Stimulated activated CD8-positive, alpha-beta memory T cell treated with anti-CD3 and anti-CD28 coated beads, Interleukin-7, amount 100 ng/mL, for 24 hours (primary cell): ENCODE data around the gene ATP5MC3.

ENCODE experiments used
- DNase-seq: peaks from one replicate; pipeline ENCODE4 v3.0.0-alpha.2; 2020; ENCODE audit warnings: low read depth

Gene ATP5MC3

DNA sequence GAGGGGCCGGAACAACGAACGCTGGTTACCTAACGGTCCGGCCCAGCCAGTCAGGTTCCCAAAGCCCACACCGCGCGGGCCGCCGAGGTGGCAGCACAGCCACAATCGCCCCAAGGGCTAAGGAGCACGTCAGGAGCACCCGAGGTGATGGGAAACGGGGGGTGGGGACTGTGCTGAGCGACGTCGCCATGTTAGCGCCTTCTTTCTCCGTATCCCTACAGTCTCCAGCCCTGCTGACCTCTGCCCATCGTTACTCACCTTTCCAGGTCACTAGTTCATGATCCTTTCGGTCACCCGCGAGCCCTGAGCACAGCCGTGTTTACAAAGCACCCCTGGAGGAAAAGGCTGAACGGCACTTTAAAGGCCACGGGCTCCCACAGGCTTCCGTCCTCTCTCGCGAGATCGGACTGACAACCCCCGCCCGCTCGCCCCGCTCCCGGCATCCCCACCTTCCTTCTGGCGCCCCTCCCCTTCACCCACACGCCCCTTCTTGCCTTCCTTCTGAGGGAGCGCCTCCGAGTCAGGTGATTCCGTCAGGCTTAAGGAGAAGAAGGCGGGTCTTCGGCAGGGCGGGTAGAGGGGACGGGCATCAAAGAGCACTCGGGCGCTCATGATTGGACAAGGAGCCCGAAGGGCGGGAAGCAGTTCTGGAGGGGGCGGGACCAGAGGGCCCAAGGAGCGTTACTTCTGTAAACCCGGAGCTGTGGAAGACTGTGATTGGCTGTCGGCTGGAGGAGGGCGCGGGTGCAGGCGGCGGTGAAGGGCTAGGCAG, 13.5 kb downstream of the ATP5MC3 start, which contains the start of gene ATF2:
Gene ATF2 (minus strand): TSS at position 412 of the 772 bp plus-strand sequence. CDS start 31,760 bp downstream, outside the sequence.
- peak; percentile 89 for DNase-seq

DNA sequence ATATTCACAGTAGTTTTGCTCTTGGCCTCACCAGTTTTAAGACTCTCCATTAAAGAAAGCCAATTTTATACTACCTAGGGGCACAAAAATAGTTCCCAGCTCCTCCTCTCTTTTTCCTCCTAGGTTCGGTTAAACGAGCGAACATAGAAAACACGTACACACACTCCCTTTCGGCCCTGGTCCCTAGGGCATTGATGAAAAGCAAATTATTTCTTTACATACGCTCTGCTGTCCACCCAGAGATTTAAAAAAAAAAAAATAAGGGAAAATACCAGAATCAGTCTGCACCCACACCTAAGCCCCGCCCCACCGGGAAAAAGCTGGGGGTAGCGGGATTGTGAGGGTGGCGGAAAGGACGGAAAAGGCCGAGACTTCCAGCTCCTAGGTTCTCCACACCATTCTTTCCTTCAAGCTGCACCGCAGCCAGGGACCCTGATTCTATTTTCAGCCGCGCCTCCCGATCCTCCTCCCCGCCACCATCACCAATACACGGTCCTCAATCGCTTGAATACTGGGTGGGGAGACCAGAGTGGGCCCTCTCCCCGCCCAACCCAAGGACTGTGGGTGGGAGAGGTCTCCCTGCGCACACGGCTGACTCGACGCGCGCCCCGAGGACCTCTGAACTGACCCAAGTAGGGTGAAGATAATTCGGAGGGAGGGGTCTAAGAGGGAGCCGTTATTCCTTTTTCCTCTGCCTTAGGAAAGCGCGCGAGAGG, 14.3 kb downstream of the ATP5MC3 start:
- no peak for DNase-seq

DNA sequence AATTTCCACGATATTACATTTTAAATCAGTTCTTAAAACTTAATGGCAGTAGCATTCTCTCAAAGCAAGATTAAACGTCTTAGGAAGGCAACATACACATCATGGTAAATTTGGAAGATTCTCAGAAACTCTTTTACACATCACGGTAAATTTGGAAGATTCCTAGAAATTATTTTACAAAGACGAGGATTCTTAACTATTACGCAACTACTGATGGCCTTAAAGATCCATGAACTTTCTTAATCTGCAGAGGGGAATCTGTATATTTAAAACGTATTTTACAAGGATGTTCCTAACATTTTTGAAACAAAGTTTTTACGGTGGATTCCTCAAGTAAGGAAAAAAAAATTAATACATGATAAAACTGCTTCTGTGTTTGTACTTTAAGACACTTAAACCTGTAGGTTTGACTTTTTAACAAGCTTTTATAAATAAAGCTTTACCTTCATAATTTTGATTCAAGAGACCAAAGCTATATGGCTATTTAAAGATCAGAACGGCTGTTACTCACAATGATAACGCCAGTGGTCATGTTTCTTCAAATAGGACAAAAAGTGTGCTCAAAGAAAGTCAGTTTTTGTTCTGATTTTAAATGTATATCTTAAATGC, 15.2 kb downstream of the ATP5MC3 start:
- no peak for DNase-seq

GRCh38 chr2:175164235-175164634, 17.3 kb downstream of the ATP5MC3 start:
- DNase-seq = no peak

GRCh38 chr2:175158894-175159293, 22.6 kb downstream of the ATP5MC3 start:
- no peak for DNase-seq

GRCh38 chr2:175156534-175156933, 25.0 kb downstream of the ATP5MC3 start:
- DNase-seq = no peak

- DNase-seq = no peak
Measured at GRCh38 chr2:175154661-175155082, 26.8 kb downstream of the ATP5MC3 start.

DNA sequence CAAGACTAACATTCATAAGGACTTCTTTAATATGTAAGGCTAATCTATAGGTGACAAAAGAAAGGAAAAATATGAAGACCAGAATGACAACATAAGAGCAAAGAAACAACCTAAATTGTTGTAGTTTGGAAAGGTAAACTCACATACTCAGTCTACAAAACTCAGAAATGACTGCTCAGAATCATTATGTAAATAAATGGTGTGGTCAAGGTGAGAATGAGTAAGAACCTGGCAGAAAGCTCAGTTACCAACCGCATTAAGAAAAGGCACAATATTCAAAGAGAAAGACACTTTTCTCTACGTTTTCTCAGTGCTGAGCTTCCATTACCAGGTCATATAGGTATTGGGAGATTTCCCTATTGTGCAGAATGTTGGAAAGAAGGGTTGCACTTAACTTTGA, 29.3 kb downstream of the ATP5MC3 start:
- no peak for DNase-seq

DNA sequence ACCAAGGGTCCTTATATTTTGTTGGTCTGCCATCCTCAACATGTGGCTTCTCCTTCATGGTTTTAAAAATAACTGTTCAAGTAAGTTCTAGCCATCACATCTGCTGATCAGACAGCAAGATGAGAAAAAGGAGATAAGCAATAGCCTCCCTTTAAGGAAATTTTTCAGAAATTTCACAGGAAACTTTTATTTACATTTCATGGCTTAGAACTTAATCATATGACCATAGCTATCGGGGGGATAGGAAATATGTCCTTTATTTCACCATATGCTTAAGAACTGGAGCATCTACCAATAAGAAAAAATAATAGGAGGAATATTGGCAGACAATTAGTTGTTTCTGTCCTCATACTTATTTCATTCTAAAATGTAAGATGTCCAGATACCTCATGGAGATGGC, 29.7 kb downstream of the ATP5MC3 start:
- no peak for DNase-seq

- no peak for DNase-seq
Measured at GRCh38 chr2:175147186-175147585, 34.3 kb downstream of the ATP5MC3 start.

DNA sequence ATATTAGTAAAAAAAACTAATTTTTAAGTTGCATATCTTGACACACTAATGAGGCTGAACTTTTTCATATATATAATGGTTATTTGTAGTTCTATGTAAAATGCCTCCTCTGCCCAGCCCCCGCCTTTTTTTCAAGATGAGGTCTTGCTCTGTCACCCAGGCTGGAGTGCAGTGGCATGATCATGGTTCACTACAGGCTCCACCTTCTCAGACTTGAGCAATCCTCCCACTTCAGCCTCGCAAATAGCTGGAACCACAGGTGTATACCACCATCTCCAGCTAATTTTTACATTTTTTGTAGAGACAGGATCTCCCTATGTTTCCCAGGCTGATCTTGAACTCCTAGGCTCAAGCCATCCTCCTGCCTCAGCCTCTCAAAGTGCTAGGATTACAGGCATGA, 37.8 kb downstream of the ATP5MC3 start:
- DNase-seq = no peak

DNA sequence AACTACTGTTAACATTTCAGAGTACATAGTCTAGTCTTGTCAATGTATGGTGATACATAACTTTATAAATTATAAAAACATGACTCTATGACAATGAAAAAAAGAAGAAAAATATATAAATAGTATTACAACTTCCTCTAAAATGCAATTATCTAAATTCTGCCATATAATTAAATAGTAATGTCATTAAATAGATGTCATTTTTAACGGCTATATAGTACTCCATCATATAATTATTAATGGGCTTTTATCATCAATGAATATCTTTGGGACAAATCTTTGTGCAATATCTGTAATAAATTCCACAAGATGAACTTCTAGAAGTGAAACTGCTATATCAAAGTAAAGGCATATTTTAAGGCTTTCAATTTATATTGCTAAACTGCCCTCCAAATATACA, 38.3 kb downstream of the ATP5MC3 start:
- DNase-seq = no peak

GRCh38 chr2:175140332-175140731, 41.2 kb downstream of the ATP5MC3 start:
- no peak for DNase-seq

DNA sequence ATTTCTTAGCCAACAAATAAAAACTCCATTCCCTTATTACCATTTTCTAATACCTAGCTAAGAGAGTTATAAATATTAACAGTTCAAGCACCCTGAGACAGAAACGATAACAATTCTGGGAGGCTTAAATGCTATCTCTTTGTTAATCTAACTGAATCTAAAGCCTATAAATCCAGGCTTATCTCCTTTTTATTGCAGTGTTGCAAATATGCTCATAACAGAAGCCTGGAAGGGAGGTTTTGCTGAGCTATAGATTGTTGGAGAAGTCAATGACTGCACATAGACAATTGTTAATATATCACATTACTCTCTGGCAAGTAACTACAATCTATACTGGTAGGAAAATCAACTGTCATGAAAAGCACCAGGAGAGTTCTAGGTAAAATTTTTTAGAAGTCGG, 43.7 kb downstream of the ATP5MC3 start:
- DNase-seq = no peak

GRCh38 chr2:175136334-175137215, 44.9 kb downstream of the ATP5MC3 start:
- no peak for DNase-seq

- DNase-seq = no peak
Measured at GRCh38 chr2:175135862-175136261, 45.6 kb downstream of the ATP5MC3 start.

DNA sequence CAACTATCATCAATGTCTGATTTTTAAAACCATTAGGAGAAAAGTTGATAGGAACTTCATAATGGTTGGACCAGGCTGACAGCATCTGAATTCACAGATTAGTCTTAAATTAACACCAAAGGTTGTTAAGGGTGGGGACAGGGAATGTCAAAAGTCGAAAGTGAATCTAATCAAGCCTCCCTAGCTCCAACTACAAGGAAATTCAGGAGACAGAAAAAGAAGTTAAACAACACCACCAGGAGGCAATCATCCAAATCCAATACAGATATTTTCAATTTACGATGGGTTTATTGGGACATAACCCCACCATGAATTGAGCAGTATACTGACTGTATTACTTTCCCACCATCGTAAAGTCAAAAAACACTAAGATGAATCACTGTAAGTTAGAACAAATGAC, 46.3 kb downstream of the ATP5MC3 start:
- no peak for DNase-seq

DNA sequence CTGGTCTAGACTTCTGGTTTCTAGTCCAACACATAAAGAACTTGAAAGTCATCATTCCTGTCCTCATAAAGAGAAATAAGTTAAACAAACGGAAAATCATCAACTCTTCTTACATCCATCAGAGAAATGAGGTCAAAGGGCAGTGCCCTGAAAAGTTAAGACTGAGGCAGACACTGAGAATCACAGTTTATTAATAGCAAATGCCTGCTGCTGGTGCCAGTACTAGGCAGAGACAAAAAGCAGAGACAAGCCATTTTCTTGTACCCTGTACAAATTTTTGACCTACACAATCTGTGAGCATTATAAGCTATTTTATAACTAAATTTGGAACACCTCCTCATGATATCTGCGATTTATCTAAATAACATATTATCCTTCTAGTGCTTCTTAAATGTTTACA, 50.3 kb downstream of the ATP5MC3 start:
- no peak for DNase-seq

DNA sequence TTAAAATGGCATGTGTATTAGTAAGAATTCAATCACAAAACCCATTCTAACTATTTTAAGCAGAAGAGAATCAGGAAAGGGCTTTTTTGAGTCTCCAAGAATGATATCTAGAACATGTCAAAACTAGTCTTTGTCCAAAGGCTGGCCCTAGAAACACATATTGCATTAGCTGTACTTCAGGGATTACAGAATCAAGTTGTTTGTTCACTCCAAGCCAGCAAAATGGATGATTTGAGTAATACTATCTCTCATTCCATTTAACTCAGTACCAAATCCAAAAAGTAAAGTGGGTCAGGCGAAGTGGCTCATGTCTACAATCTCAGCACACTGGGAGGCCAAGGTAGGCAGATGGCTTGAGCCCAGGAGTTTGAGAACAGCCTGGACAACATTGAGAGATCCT, 54.8 kb downstream of the ATP5MC3 start:
- no peak for DNase-seq
